Esophagus muscularis mucosa (tissue), 4 donors: ENCODE results near the gene DENND1B.
A peak's percentile ranks its signal among the peaks of the same experiment; 100 is the strongest.

Source experiments
- EP300 ChIP-seq: sonication (generic); formaldehyde crosslinking; IDR thresholded peaks from one replicate; pipeline ENCODE4 v1.6.1; 2017; ENCODE audit warnings: antibody characterized with exemption
- POLR2A ChIP-seq: fragments of 450-650 bp; IDR thresholded peaks from one replicate; pipeline ENCODE4 v1.6.1; 2017; ENCODE audit warnings: antibody characterized with exemption, moderate library complexity, mild to moderate bottlenecking, low read depth
- POLR2AphosphoS5 ChIP-seq, 2 donors: sonication (generic); formaldehyde crosslinking; IDR thresholded peaks; one replicate each; pipeline ENCODE4 v1.6.1; 2017; ENCODE audit warnings: antibody characterized with exemption in 2 of 2
- TF ChIP-seq, protein P1 (sequence below), 3 experiments: fragments of 200-600 bp in 2 of 3; fragments of 450-650 bp in 1 of 3; sonication (generic) in 2 of 3; IDR thresholded peaks; one replicate each; pipeline ENCODE4 v1.5.1; 2017 to 2019; ENCODE audit warnings: antibody characterized with exemption in 3 of 3, mild to moderate bottlenecking in 2 of 3, moderate library complexity in 1 of 3

DNA sequence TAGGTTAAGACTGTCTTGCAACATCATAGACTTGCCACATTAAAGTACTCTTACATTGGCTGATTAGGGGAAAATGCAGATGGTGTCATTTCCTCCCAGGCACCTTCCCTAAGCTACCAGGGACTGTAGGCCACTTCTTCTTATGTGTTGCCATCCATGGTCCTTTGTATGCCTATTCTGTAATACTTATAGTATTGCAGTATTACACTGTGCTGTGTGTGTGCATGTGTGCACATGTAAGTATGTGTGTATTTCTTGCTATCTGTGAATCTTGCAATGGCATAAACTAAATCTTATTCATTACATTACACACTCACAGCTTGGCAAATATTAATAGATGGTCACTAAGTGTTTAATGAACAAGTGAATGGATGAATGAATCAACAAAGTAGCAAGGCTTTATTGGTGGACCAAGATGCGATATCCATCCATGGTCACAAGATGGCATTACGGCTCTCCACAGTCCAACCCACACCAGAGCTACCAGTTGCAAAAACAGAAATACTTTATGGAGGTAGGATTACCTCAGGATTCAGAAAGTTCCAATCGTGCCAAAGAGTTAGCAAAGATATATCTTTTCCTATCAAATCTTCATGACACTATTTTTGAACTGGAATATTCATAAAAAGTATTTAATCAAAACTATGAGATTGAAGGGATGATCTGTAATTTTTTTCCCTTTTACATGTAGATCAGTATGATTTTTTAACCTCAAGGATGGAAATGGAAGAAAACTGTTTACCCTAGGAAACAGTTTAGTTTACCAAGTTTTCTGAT lies 160.2 kb downstream of the DENND1B start:
- TF ChIP-seq EP300: no peak
- TF ChIP-seq, protein P1, sequence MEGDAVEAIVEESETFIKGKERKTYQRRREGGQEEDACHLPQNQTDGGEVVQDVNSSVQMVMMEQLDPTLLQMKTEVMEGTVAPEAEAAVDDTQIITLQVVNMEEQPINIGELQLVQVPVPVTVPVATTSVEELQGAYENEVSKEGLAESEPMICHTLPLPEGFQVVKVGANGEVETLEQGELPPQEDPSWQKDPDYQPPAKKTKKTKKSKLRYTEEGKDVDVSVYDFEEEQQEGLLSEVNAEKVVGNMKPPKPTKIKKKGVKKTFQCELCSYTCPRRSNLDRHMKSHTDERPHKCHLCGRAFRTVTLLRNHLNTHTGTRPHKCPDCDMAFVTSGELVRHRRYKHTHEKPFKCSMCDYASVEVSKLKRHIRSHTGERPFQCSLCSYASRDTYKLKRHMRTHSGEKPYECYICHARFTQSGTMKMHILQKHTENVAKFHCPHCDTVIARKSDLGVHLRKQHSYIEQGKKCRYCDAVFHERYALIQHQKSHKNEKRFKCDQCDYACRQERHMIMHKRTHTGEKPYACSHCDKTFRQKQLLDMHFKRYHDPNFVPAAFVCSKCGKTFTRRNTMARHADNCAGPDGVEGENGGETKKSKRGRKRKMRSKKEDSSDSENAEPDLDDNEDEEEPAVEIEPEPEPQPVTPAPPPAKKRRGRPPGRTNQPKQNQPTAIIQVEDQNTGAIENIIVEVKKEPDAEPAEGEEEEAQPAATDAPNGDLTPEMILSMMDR (IDR thresholded peaks at IDR 0.05): peak; percentile 42 to 56 (median 43)
- TF ChIP-seq POLR2A: no peak
- no peak for TF ChIP-seq POLR2AphosphoS5 (IDR thresholded peaks at IDR 0.05)
